WTC11 (cell line): ENCODE measurements around the gene ECT2L. TPM values are rescaled to one million over a fixed set of nuclear protein-coding genes. Genes with fewer than 3 reads are reported as not detected.

Source experiments
- ATAC-seq: fragments of 200-7000 bp; cut with Tn5 transposase; 2 replicates; pipeline ENCODE4 v1.10.0; 2021; ENCODE audit warnings: mild to moderate bottlenecking, moderate library complexity
- CTCF ChIA-PET: fragments of 300-600 bp; sonication (Branson Sonifier 250); formaldehyde crosslinking; loops from one replicate; lab custom pipeline; 2021; ENCODE audit warnings: antibody characterized with exemption; lab: Charles Lee
- POLR2A ChIA-PET: fragments of 350-600 bp; sonication (Branson Sonifier 250); formaldehyde crosslinking; loops from one replicate; lab custom pipeline; 2021; ENCODE audit warnings: antibody characterized with exemption; lab: Charles Lee
- DNase-seq: peaks from one replicate; pipeline ENCODE4 v3.0.0; 2021; ENCODE audit warnings: low spot score
- H3K27ac Mint-ChIP-seq: 2 replicates; pipeline ENCODE4 v1.8.0; 2021; ENCODE audit warnings: mixed read lengths
- H3K27me3 Mint-ChIP-seq: 2 replicates; pipeline ENCODE4 v1.8.0; 2021; ENCODE audit warnings: low read depth, mild to moderate bottlenecking, moderate library complexity, mixed read lengths
- H3K36me3 Mint-ChIP-seq: 2 replicates; pipeline ENCODE4 v1.8.0; 2021; ENCODE audit warnings: mixed read lengths
- H3K4me1 Mint-ChIP-seq: 2 replicates; pipeline ENCODE4 v1.8.0; 2022; ENCODE audit warnings: mixed read lengths
- H3K4me3 Mint-ChIP-seq: 2 replicates; pipeline ENCODE4 v1.8.0; 2021; ENCODE audit warnings: mild to moderate bottlenecking, moderate library complexity, mixed read lengths
- H3K9me3 Mint-ChIP-seq: 2 replicates; pipeline ENCODE4 v1.8.0; 2021; ENCODE audit warnings: mixed read lengths
- CBFB ChIP-seq: sonication (generic); formaldehyde crosslinking; IDR thresholded peaks from 2 replicates; pipeline ENCODE4 v1.8.1; 2022; ENCODE audit warnings: mild to moderate bottlenecking, low read depth, missing genetic modification reagents
- ESRRA ChIP-seq: sonication (generic); formaldehyde crosslinking; IDR thresholded peaks from 2 replicates; pipeline ENCODE4 v1.8.1; 2022; ENCODE audit warnings: mild to moderate bottlenecking, missing genetic modification reagents, borderline replicate concordance
- ETV6 ChIP-seq: sonication (generic); formaldehyde crosslinking; IDR thresholded peaks from 2 replicates; pipeline ENCODE4 v1.8.1; 2022; ENCODE audit warnings: mild to moderate bottlenecking, missing genetic modification reagents
- FOXP1 ChIP-seq: sonication (generic); formaldehyde crosslinking; IDR thresholded peaks from 2 replicates; pipeline ENCODE4 v1.8.0; 2022; ENCODE audit warnings: missing genetic modification reagents, mild to moderate bottlenecking, moderate library complexity, borderline replicate concordance
- GTF2I ChIP-seq: fragments of 250-450 bp; sonication (Bioruptor Pico); conservative IDR thresholded peaks from 2 replicates; pipeline ENCODE4 v1.4.0; 2021; ENCODE audit warnings: mild to moderate bottlenecking
- HMGA2 ChIP-seq: fragments of 250-450 bp; sonication (Bioruptor Pico); IDR thresholded peaks from 2 replicates; pipeline ENCODE4 v1.4.0; 2021; ENCODE audit warnings: mild to moderate bottlenecking, moderate library complexity
- JAZF1 ChIP-seq: fragments of 250-450 bp; sonication (Bioruptor Pico); IDR thresholded peaks from 2 replicates; pipeline ENCODE4 v1.9.0; 2021; ENCODE audit warnings: moderate library complexity, mild to moderate bottlenecking, inconsistent platforms
- JUN ChIP-seq: sonication (generic); formaldehyde crosslinking; IDR thresholded peaks from 2 replicates; pipeline ENCODE4 v1.8.0; 2023; ENCODE audit warnings: mild to moderate bottlenecking, missing genetic modification reagents
- NR3C1 ChIP-seq: sonication (generic); formaldehyde crosslinking; conservative IDR thresholded peaks from 2 replicates; pipeline ENCODE4 v1.8.1; 2023; ENCODE audit warnings: low read depth, mild to moderate bottlenecking, missing genetic modification reagents
- SMAD4 ChIP-seq: sonication (generic); formaldehyde crosslinking; IDR thresholded peaks from 2 replicates; pipeline ENCODE4 v1.8.0; 2022; ENCODE audit warnings: mild to moderate bottlenecking, missing genetic modification reagents
- SP1 ChIP-seq: sonication (generic); formaldehyde crosslinking; conservative IDR thresholded peaks from 2 replicates; pipeline ENCODE4 v1.8.1; 2022; ENCODE audit warnings: missing genetic modification reagents
- ZBTB21 ChIP-seq: sonication (generic); formaldehyde crosslinking; IDR thresholded peaks from 2 replicates; pipeline ENCODE4 v1.8.1; 2023; ENCODE audit warnings: mild to moderate bottlenecking, missing genetic modification reagents, borderline replicate concordance
- ZNF121 ChIP-seq: sonication (generic); formaldehyde crosslinking; IDR thresholded peaks from 2 replicates; pipeline ENCODE4 v1.8.0; 2023; ENCODE audit warnings: missing genetic modification reagents
- ZNF232 ChIP-seq: sonication (generic); formaldehyde crosslinking; IDR thresholded peaks from 2 replicates; pipeline ENCODE4 v1.8.0; 2022; ENCODE audit warnings: mild to moderate bottlenecking, missing genetic modification reagents
- total RNA-seq: library from RNA; stranded (reverse); gene quantifications from 3 replicates; pipeline ENCODE4 v1.2.3, GENCODE V29; 2021
- TF ChIP-seq, protein P1 (sequence below): fragments of 250-450 bp; sonication (Bioruptor Pico); IDR thresholded peaks from 2 replicates; pipeline ENCODE4 v1.9.0; 2021; ENCODE audit warnings: mild to moderate bottlenecking
- TF ChIP-seq, protein P2 (sequence below): fragments of 200-600 bp; IDR thresholded peaks from 2 replicates; pipeline ENCODE4 v1.8.0; 2022; ENCODE audit warnings: antibody characterized with exemption
- TF ChIP-seq, protein P3 (sequence below): sonication (generic); formaldehyde crosslinking; conservative IDR thresholded peaks from 2 replicates; pipeline ENCODE4 v1.8.1; 2022; ENCODE audit warnings: mild to moderate bottlenecking, missing genetic modification reagents
- TF ChIP-seq, protein P4 (sequence below): fragments of 250-450 bp; sonication (Bioruptor Pico); IDR thresholded peaks from 2 replicates; pipeline ENCODE4 v1.9.0; 2021; ENCODE audit warnings: mild to moderate bottlenecking, borderline replicate concordance
- TF ChIP-seq, protein P5 (sequence below): sonication (generic); formaldehyde crosslinking; IDR thresholded peaks from 2 replicates; pipeline ENCODE4 v1.8.0; 2022; ENCODE audit warnings: mild to moderate bottlenecking, missing genetic modification reagents
- TF ChIP-seq, protein P6 (sequence below): sonication (generic); formaldehyde crosslinking; IDR thresholded peaks from 2 replicates; pipeline ENCODE4 v1.8.1; 2023; ENCODE audit warnings: mild to moderate bottlenecking, missing genetic modification reagents

The ECT2L gene
- total RNA-seq, 1 experiment from 2014 or later, result not detected

DNA sequence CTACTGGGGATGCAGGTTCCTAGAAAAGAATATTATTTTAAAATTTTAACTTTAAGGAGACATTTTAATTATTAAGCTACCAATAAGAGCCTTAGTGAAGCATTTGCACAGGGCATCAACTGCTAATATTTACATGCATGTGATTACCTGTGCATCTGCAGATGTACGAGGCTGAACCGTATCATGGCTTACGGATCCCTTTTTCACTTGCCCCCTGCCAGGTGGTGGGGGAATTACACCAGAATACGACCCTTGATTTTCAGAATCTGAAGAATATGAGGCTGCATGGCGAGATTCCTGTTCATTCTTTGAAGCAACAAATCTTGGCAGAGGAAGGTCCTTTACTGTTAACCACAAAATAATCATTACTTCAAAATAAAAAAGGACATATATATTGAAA lies 149.5 kb downstream of the ECT2L start:
- ChIA-PET POLR2A (no interaction called here), CTCF (no interaction called here)
- H3K4me1 Mint-ChIP-seq, result peaks cover 34% of the 10 kb centered on the region
- H3K27me3 Mint-ChIP-seq, result no peaks in the 10 kb centered on the region
- H3K36me3 Mint-ChIP-seq, result peaks cover 28% of the 10 kb centered on the region
- no peak overlapping the region for H3K27ac Mint-ChIP-seq
- no peak for DNase-seq
- H3K4me3 Mint-ChIP-seq, result no peak overlapping the region
- ATAC-seq, result peak; percentile 57; the same call in 1 of the 2 replicates
- no peaks in the 10 kb centered on the region for H3K9me3 Mint-ChIP-seq
- TF ChIP-seq, protein P1, sequence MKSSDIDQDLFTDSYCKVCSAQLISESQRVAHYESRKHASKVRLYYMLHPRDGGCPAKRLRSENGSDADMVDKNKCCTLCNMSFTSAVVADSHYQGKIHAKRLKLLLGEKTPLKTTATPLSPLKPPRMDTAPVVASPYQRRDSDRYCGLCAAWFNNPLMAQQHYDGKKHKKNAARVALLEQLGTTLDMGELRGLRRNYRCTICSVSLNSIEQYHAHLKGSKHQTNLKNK, result no peak
- TF ChIP-seq, protein P2, sequence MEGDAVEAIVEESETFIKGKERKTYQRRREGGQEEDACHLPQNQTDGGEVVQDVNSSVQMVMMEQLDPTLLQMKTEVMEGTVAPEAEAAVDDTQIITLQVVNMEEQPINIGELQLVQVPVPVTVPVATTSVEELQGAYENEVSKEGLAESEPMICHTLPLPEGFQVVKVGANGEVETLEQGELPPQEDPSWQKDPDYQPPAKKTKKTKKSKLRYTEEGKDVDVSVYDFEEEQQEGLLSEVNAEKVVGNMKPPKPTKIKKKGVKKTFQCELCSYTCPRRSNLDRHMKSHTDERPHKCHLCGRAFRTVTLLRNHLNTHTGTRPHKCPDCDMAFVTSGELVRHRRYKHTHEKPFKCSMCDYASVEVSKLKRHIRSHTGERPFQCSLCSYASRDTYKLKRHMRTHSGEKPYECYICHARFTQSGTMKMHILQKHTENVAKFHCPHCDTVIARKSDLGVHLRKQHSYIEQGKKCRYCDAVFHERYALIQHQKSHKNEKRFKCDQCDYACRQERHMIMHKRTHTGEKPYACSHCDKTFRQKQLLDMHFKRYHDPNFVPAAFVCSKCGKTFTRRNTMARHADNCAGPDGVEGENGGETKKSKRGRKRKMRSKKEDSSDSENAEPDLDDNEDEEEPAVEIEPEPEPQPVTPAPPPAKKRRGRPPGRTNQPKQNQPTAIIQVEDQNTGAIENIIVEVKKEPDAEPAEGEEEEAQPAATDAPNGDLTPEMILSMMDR, result 0 out of 2 replicates have a peak, but pooled peaks have one; percentile 23
- TF ChIP-seq, all 79 proteins: peak for 1

DNA sequence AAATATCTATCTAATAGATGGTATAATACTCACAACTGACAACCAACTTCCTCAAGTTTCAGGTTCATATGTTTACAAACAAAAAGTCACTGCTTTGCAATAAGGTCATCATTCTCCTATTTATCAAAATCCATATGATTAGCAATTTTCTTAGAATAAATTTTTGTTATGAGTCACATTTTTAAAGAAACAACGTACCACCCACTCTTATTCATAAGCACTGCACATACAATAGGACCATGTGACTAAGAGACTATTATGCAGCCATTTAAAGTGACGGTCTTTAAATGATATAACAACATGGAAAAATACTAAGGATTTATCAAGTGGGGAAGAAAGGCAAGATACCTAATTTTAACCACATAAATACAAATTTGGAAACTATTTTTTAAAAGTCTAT lies 152.1 kb downstream of the ECT2L start:
- POLR2A ChIA-PET, result no interaction called here

More for the DNA sequence above, 152.1 kb downstream of the ECT2L start:
- Mint-ChIP-seq H3K4me3 (no peak overlapping the region), H3K27ac (0 out of 2 replicates have a peak overlapping the region, but pooled peaks have one; percentile 42), H3K27me3 (no peaks in the 10 kb centered on the region), H3K9me3 (no peaks in the 10 kb centered on the region), H3K36me3 (peaks cover 16% of the 10 kb centered on the region), H3K4me1 (peaks cover 39% of the 10 kb centered on the region)
- TF ChIP-seq HMGA2 (CRISPR knock-in tag) (no peak), NR3C1 (CRISPR knock-in tag) (no peak), SP1 (no peak), JUN (no peak), JAZF1 (CRISPR knock-in tag) (no peak), ZNF121 (CRISPR knock-in tag) (no peak), GTF2I (CRISPR knock-in tag) (no peak), ESRRA (no peak), ETV6 (CRISPR knock-in tag) (no peak), ZNF232 (CRISPR knock-in tag) (no peak), SMAD4 (CRISPR knock-in tag) (no peak), ZBTB21 (no peak), FOXP1 (CRISPR knock-in tag) (no peak), CBFB (no peak)
- TF ChIP-seq, protein P1, result no peak
- TF ChIP-seq, protein P3, sequence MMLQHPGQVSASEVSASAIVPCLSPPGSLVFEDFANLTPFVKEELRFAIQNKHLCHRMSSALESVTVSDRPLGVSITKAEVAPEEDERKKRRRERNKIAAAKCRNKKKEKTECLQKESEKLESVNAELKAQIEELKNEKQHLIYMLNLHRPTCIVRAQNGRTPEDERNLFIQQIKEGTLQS, result no peak
- TF ChIP-seq, protein P4, sequence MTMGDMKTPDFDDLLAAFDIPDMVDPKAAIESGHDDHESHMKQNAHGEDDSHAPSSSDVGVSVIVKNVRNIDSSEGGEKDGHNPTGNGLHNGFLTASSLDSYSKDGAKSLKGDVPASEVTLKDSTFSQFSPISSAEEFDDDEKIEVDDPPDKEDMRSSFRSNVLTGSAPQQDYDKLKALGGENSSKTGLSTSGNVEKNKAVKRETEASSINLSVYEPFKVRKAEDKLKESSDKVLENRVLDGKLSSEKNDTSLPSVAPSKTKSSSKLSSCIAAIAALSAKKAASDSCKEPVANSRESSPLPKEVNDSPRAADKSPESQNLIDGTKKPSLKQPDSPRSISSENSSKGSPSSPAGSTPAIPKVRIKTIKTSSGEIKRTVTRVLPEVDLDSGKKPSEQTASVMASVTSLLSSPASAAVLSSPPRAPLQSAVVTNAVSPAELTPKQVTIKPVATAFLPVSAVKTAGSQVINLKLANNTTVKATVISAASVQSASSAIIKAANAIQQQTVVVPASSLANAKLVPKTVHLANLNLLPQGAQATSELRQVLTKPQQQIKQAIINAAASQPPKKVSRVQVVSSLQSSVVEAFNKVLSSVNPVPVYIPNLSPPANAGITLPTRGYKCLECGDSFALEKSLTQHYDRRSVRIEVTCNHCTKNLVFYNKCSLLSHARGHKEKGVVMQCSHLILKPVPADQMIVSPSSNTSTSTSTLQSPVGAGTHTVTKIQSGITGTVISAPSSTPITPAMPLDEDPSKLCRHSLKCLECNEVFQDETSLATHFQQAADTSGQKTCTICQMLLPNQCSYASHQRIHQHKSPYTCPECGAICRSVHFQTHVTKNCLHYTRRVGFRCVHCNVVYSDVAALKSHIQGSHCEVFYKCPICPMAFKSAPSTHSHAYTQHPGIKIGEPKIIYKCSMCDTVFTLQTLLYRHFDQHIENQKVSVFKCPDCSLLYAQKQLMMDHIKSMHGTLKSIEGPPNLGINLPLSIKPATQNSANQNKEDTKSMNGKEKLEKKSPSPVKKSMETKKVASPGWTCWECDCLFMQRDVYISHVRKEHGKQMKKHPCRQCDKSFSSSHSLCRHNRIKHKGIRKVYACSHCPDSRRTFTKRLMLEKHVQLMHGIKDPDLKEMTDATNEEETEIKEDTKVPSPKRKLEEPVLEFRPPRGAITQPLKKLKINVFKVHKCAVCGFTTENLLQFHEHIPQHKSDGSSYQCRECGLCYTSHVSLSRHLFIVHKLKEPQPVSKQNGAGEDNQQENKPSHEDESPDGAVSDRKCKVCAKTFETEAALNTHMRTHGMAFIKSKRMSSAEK (CRISPR knock-in tag), result no peak
- TF ChIP-seq, protein P5, sequence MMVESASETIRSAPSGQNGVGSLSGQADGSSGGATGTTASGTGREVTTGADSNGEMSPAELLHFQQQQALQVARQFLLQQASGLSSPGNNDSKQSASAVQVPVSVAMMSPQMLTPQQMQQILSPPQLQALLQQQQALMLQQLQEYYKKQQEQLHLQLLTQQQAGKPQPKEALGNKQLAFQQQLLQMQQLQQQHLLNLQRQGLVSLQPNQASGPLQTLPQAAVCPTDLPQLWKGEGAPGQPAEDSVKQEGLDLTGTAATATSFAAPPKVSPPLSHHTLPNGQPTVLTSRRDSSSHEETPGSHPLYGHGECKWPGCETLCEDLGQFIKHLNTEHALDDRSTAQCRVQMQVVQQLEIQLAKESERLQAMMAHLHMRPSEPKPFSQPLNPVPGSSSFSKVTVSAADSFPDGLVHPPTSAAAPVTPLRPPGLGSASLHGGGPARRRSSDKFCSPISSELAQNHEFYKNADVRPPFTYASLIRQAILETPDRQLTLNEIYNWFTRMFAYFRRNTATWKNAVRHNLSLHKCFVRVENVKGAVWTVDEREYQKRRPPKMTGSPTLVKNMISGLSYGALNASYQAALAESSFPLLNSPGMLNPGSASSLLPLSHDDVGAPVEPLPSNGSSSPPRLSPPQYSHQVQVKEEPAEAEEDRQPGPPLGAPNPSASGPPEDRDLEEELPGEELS, result no peak
- TF ChIP-seq, protein P6, sequence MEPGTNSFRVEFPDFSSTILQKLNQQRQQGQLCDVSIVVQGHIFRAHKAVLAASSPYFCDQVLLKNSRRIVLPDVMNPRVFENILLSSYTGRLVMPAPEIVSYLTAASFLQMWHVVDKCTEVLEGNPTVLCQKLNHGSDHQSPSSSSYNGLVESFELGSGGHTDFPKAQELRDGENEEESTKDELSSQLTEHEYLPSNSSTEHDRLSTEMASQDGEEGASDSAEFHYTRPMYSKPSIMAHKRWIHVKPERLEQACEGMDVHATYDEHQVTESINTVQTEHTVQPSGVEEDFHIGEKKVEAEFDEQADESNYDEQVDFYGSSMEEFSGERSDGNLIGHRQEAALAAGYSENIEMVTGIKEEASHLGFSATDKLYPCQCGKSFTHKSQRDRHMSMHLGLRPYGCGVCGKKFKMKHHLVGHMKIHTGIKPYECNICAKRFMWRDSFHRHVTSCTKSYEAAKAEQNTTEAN, result no peak
- no peak for ATAC-seq
- DNase-seq, result no peak
- CTCF ChIA-PET, result no interaction called here
